HG02938 (cell line): ENCODE results near the gene CCDC102A.
A peak's percentile ranks its signal among the peaks of the same experiment; 100 is the strongest.
"Not testable (repeated sequence)": the region's sequence is repeated elsewhere in the genome, so short reads cannot be mapped to it uniquely, and the experiment has no call there.

Source experiments
- ATAC-seq: cut with Tn5 transposase; IDR thresholded peaks from one replicate; pipeline ENCODE4 v1.9.1; 2021; ENCODE audit warnings: mild to moderate bottlenecking, moderate library complexity; ENCODE audit not compliant: unreplicated experiment

CCDC102A gene

GRCh38 chr16:57504001-57504400 lies 32.4 kb downstream of the CCDC102A start:
- no peak for ATAC-seq

GRCh38 chr16:57503366-57503765 lies 33.0 kb downstream of the CCDC102A start:
- no peak for ATAC-seq

GRCh38 chr16:57502048-57502775 lies 34.2 kb downstream of the CCDC102A start:
- no peak for ATAC-seq

GRCh38 chr16:57501492-57501891 lies 34.9 kb downstream of the CCDC102A start:
- no peak for ATAC-seq

DNA sequence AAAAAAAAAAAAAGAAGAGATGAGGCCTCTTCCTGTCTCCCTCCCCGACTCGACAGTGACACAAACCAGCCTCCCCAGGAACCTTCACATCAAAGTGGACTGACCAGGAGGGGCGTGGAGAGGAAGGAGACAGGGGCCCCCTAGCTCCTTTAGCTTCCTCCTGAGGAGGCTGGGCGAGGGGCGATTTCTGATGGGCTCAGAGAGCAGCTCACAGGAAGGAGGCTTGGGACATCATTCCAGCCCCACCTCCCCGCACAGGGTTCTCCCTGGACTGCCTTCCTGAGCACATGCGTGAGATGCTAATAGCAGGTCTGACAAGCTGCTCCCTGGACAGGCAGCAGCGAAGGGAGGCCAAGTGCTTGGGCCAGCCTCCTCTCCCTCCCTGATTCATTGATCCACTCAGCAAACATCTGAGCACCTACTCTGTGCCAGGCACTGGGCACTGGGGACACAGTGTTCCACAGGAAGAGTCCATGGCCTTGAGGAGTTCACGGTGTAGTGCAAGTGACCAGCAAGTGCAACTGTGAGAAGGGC lies 35.7 kb downstream of the CCDC102A start:
- ATAC-seq: no peak

DNA sequence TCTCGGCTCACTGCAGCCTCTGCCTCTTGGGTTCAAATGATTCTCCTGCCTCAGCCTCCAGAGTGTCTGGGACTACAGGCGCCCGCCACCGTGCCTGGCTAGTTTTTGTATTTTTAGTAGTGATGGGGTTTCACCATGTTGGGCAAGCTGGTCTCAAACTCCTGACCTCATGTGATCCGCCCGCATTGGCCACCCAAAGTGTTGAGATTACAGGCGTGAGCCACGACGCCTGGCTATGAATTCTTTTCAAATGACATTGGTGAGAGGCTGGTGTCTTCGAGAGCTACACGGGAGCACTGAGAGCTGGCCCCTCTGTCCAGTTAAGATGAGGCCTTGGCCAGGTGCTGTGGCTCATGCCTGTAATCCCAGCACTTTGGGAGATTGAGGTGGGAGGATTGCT lies 36.4 kb downstream of the CCDC102A start:
- ATAC-seq: not testable (repeated sequence)

GRCh38 chr16:57498031-57498430 lies 38.3 kb downstream of the CCDC102A start:
- ATAC-seq: no peak

- ATAC-seq: no peak
Measured at GRCh38 chr16:57497121-57497520, 39.2 kb downstream of the CCDC102A start.

DNA sequence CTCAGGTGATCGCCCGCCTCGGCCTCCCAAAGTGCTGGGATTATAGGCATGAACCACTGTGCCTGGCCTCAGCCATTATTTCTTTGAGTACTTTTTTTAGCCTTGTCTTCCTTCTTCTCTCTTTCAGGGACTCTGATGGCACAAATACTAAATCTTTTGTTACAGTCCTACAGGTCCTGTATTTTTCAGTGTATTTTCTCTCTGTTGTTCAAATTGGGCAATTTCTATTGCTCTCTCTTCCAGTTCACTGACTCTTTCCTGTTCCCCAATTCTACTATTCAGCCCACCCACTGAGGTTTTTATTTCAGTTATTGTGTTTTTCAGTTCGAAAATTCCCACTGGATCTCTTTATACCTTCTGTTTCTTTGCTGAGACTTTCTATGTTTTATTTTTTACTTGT lies 42.6 kb downstream of the CCDC102A start:
- no peak for ATAC-seq

DNA sequence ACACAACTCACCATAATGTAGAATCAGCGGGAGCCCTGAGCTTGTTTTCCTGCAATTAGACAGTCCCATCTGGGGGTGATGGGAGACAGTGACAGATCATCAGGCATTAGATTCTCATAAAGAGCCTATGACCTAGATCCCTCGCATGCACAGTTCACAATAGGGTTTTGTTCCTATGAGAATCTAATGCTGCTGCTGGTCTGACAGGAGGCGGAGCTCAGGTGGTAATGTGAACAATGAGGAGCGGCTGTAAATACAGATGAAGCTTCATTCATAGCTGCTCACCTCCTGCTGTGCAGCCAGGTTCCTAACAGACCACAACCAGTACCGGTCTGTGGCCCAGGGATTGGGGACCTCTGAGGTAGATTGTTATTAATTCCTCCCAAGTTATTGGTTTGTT lies 47.1 kb downstream of the CCDC102A start:
- ATAC-seq: no peak

- no peak for ATAC-seq
Measured at GRCh38 chr16:57486858-57487834, 49.2 kb downstream of the CCDC102A start.

DNA sequence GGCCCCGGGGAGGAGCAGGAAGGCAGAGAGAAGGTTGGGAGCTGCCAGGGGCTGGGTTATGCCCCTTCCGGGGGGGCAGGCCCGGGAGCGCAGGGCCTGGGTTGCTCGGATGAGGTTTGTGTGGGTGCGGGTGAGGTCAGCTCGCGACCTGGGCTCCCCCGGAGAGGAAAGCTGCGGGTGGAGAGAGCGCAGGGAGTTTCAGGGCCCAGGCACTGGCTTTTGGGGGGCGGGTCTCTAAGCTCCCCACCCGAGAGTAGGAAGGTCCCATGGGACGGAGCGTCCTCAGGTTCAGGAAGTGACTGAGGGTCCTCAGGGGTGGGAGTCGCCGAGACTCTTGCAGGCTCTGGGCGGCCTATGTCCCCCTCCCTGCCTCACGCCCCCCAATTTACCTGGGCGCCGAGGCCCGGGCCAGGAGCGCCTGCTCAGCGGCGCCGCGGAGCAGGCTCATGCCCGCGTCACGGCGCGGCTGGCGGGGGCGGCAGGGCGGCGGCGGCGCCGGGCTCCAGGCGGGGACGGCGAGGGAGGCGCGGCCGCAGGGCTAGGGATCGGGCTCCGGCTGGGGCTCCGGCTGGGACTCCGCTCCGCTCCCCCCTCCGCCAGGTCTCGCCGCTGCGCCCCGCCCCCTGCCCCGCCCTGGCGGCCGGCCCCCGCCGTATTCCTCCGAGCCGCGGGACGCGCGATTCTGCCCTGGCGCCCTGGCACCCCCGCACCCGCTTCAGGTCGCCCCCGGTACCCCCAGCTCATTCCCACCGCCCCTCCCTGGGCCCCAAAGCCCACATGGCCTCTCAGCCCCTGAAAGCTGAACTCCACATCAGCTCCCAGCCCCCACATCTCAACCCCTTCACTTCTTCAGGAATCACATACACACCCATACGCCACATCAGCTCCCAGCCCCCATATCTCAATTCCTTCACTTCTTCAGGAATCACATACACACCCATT lies 50.2 kb downstream of the CCDC102A start, which contains the start of gene DOK4:
Gene DOK4 (minus strand): TSS at position 578 of the 942 bp plus-strand sequence. CDS start 6,986 bp downstream, outside the sequence.
- peak; percentile 62 for ATAC-seq

GRCh38 chr16:57485091-57485915 lies 51.1 kb downstream of the CCDC102A start:
- ATAC-seq: no peak

DNA sequence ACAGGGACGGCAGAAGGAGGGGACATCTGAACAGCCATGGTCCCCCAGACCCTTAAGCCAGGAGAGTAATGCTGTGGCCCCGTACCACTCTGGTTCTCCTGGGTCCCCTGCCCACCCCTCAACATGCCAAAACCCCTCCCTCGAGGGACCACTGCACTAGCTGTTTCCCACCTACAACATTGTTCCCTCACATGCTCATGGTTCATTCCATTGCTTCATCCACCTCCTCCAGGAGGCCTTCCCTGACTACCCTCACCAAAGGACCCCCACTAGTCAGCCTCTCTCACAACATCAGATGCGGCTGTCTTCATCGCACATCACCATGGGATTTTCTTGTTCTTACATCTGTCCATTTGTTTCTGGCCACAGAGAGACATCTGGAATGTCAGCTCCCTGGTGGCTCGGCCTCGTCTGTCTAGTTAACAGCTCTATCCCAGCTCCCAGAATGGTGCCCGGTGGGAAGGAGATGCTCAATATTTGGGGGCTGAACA lies 51.8 kb downstream of the CCDC102A start:
- no peak for ATAC-seq

DNA sequence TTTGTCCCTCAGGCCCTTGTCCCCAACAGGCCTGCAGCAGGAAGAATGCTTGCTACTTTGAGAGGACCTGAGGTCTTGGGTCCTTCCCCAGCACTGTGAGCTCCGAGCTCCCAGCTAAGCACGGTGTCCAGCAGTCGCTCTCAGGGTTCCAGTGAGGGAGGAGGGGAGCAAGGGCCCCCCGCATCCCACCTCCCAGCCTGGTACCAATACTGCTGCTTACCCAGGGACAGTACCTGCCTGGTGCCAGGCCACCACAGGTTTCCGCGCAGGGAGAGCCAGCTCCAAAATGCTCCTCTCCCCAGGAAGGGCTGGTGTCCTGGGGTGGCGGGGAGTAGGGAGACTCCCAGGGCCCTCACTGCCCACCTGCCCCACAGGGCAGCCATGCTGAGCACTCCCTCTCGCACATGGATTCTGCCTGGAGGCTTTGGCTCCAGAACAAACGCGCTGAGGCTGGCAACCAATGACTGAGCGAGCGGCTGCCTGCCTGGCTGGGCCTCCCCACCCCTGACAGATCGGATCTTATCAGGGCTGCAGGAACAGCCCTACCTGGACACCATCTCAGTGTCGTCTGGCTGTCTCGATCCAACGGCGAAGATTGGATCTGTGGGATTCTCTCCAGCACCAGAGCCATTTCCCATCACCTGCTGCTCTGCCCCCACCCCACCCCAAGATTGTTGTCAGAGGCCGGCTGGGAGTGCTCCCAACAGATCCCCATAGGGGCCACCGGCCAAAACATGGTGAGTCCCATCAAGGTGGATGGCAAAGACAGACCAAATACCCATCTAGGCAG lies 52.5 kb downstream of the CCDC102A start:
- no peak for ATAC-seq

GRCh38 chr16:57482845-57483545 lies 53.4 kb downstream of the CCDC102A start:
- ATAC-seq: no peak

DNA sequence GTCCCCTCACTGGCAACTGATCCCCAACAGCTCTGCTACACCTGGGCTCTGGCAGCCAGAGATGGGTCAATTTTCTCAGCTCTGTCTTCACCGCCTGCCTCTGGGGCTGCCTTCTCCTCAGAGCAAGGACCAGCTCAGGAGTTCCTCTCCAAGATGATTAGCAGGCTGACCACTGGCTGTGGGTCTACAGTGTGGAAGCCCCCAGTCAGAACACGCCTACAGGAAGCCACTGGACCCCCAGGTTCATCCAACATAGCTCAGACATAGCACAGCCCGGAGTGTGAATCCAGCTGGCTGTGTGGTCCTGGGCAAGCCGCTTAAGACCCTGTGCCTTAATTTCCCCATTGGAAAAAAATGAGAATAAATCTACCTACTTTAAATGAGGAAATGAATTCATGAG lies 55.0 kb downstream of the CCDC102A start:
- ATAC-seq: no peak

DNA sequence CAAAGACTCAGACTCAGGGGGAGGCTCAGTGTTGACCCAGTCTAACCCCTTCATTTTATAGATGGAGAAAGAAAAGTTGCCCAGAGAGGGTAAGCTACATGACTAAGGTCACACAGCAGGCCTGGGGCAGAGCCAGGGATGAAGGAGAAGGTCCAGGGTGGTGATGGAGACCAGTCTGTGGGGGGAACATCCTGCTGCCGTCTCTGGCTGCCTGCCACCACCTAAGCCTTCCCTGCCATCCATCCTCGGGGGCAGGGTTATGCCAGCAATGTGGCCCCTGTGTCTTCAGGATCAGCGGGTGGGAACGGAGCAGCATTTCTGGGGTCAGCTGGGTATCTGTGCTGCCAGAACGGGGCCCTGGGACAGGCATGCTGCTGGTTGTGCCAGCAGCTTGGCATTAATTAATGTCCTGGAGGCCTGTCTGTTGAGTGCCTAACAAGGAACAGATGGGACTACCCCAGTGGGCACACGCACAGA lies 55.6 kb downstream of the CCDC102A start:
- ATAC-seq: no peak
